K562 (cell line): ENCODE measurements around the gene PDLIM7. TPM values are rescaled to one million over a fixed set of nuclear protein-coding genes. Genes with fewer than 3 reads are reported as not detected.

Experiments
- BHLHE40 ChIP-seq: IDR thresholded peaks from 2 replicates; pipeline ENCODE4 v1.6.1; 2011; ENCODE audit warnings: low read length, improper control_type of control experiment
- BRD4 ChIP-seq: fragments of 200-600 bp; sonication (generic); IDR thresholded peaks from 2 replicates; pipeline ENCODE4 v1.6.1; 2017; ENCODE audit warnings: inconsistent platforms
- CBX5 ChIP-seq: IDR thresholded peaks from 2 replicates; pipeline ENCODE4 v1.6.1; 2014; ENCODE audit warnings: low read depth, borderline replicate concordance
- ELF1 ChIP-seq: fragments of 200-800 bp; sonication (Bioruptor generic); IDR thresholded peaks from 2 replicates; pipeline ENCODE4 v1.6.1; 2016; ENCODE audit warnings: missing genetic modification characterization, missing compliant biosample characterization
- ERF ChIP-seq: fragments of 450-650 bp; formaldehyde crosslinking; IDR thresholded peaks from 2 replicates; pipeline ENCODE4 v1.4.0; 2020; ENCODE audit warnings: mild to moderate bottlenecking, mixed read lengths
- JUN ChIP-seq, 2 experiments: sonication (generic) in 1 of 2; formaldehyde crosslinking in 1 of 2; IDR thresholded peaks; 2 replicates each; pipeline versions ENCODE4 v1.6.1 to v1.8.0; 2012 to 2022; ENCODE audit warnings: borderline replicate concordance in 2 of 2, mild to moderate bottlenecking in 2 of 2, improper control_type of control experiment in 1 of 2, low read depth in 1 of 2, low read length in 1 of 2, missing genetic modification reagents in 1 of 2
- MED1 ChIP-seq: sonication (generic); formaldehyde crosslinking; IDR thresholded peaks from 2 replicates; pipeline ENCODE4 v1.8.1; 2023; ENCODE audit warnings: missing genetic modification reagents, borderline replicate concordance
- POLR2AphosphoS5 ChIP-seq: IDR thresholded peaks from 2 replicates; pipeline ENCODE4 v1.6.1; 2011; ENCODE audit warnings: mild to moderate bottlenecking, low read depth, low read length, moderate library complexity; ENCODE audit not compliant: control insufficient read depth, insufficient read depth
- SOX6 ChIP-seq: fragments of 450-650 bp; IDR thresholded peaks from 2 replicates; pipeline ENCODE4 v1.6.1; 2014; ENCODE audit warnings: mild to moderate bottlenecking
- YY1 ChIP-seq, 3 experiments: IDR thresholded peaks; 2 replicates each; pipeline ENCODE4 v1.6.1; 2011; ENCODE audit warnings: low read length in 2 of 3, mild to moderate bottlenecking in 2 of 3, moderate library complexity in 2 of 3, borderline replicate concordance in 1 of 3, control low read depth in 1 of 3, low read depth in 1 of 3; ENCODE audit not compliant: insufficient read depth in 3 of 3, insufficient replicate concordance in 2 of 3, control insufficient read depth in 1 of 3, insufficient read length in 1 of 3; ENCODE audit errors: extremely low read depth in 1 of 3
- ZBED1 ChIP-seq: IDR thresholded peaks from 2 replicates; pipeline ENCODE4 v1.6.1; 2014
- ZNF77 ChIP-seq: fragments of 250-450 bp; sonication (Bioruptor Pico); IDR thresholded peaks from 2 replicates; pipeline ENCODE4 v1.5.0; 2020
- ZNF780A ChIP-seq: fragments of 250-450 bp; sonication (Bioruptor Pico); IDR thresholded peaks from 2 replicates; pipeline ENCODE4 v1.5.0; 2021; ENCODE audit warnings: mild to moderate bottlenecking
- polyA plus RNA-seq, 8 experiments: library from polyadenylated mRNA; depleted of rRNA in 4 of 8; stranded (reverse) in 5 of 8; unstranded in 3 of 8; fragments of >200 nt; fragmentation: Nextera tagmentation in 2 of 8; fragmentation: Illumina TruSeq in 1 of 8; extraction: Ambion mirVana in 2 of 8; extraction: Trizol in 1 of 8; gene quantifications; 2 replicates each; pipeline versions ENCODE4 v1.2.1 to v1.2.3, GENCODE V29; 2011 to 2014; ENCODE audit warnings: inconsistent platforms in 1 of 8, missing spikeins in 1 of 8
- total RNA-seq, 7 experiments: library from RNA; depleted of rRNA in 6 of 7; stranded (reverse); fragments of >200 nt in 6 of 7; fragmentation: Illumina TruSeq in 2 of 7; extraction: Trizol in 2 of 7; gene quantifications; 2 replicates each; pipeline versions ENCODE4 v1.2.1 to v1.2.3, GENCODE V29; 2011 to 2021; ENCODE audit warnings: low replicate concordance in 1 of 7
- TF ChIP-seq, protein P1 (sequence below), 2 experiments: fragments of 450-650 bp; formaldehyde crosslinking in 1 of 2; IDR thresholded peaks; 2 replicates each; pipeline versions ENCODE4 v1.4.0 to v1.6.1; 2014 to 2020; ENCODE audit warnings: mild to moderate bottlenecking in 2 of 2, borderline replicate concordance in 1 of 2, low read depth in 1 of 2

Gene PDLIM7
- total and polyA plus RNA-seq, 9 of the 15 experiments (the other 6 are each of a cell fraction or from before 2014, with no cell fraction given) = 2.1 to 124 (median 32.6) TPM

DNA sequence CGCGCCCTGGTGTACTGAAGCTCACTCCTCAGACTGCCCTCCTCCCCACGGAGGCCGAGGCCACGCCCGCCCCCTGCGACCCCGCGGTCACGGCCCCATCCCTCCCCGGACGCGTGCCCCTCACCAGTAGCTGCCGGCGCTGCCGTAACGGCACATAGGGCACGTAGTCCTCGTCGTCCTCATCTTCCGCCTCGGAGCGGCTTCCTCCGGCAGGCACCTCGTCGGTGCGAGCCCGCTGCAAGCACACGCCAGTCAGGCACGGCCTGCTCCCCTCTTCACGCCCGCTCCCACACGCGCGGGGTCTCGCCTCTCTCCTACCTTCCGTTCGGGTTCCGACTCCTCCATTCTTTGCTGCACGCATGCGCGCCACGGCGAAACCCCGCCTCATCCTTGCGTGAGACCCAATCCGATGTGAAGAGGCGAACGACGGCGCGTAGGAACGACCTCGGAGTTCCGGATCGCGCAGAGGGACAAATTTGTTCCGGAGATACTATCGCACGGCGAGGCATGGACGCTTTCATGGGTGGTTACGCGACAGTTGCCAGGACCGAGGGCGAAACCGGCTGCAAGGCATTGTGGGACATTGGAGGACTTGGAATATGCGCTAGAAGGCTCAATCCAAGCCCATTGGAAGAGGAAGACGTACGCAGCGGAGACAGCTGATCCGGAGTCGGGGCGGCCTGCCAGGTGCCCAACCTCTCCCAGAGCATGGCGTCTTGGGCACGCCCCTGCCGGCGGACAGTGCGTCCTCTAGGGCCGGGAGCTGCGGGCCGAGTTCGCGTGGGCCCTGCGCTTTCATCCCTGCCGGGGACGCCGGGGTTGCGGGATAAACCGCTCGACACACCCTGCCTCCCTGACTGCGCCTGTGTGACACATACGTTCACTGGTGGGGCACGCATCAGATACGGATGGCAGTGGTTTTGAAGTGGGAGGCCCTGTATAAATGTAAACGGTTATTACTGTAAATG is 19.5 kb upstream of the PDLIM7 start, which contains the start of gene DDX41 (continued):
- 0 out of 2 replicates have a peak, but pooled peaks have one; percentile 20 for TF ChIP-seq JUN (IDR thresholded peaks at IDR 0.05; ENCODE audit: borderline replicate concordance, low read depth, low read length)
- TF ChIP-seq JUN (CRISPR knock-in tag; IDR thresholded peaks at IDR 0.05; ENCODE audit: borderline replicate concordance) = no peak
- TF ChIP-seq BHLHE40 = no peak
- peak; percentile 77 for TF ChIP-seq ELF1 (tag)
- no peak for TF ChIP-seq BRD4
- TF ChIP-seq, protein P1, sequence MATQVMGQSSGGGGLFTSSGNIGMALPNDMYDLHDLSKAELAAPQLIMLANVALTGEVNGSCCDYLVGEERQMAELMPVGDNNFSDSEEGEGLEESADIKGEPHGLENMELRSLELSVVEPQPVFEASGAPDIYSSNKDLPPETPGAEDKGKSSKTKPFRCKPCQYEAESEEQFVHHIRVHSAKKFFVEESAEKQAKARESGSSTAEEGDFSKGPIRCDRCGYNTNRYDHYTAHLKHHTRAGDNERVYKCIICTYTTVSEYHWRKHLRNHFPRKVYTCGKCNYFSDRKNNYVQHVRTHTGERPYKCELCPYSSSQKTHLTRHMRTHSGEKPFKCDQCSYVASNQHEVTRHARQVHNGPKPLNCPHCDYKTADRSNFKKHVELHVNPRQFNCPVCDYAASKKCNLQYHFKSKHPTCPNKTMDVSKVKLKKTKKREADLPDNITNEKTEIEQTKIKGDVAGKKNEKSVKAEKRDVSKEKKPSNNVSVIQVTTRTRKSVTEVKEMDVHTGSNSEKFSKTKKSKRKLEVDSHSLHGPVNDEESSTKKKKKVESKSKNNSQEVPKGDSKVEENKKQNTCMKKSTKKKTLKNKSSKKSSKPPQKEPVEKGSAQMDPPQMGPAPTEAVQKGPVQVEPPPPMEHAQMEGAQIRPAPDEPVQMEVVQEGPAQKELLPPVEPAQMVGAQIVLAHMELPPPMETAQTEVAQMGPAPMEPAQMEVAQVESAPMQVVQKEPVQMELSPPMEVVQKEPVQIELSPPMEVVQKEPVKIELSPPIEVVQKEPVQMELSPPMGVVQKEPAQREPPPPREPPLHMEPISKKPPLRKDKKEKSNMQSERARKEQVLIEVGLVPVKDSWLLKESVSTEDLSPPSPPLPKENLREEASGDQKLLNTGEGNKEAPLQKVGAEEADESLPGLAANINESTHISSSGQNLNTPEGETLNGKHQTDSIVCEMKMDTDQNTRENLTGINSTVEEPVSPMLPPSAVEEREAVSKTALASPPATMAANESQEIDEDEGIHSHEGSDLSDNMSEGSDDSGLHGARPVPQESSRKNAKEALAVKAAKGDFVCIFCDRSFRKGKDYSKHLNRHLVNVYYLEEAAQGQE (IDR thresholded peaks at IDR 0.05; ENCODE audit: borderline replicate concordance) = no peak
- TF ChIP-seq, protein P1 (CRISPR knock-in tag; IDR thresholded peaks at IDR 0.05; ENCODE audit: low read depth) = 0 out of 2 replicates have a peak, but pooled peaks have one; percentile 29
- TF ChIP-seq MED1 (CRISPR knock-in tag) = no peak
- peak in 2 of 3 experiments; percentile 56 to 81 for TF ChIP-seq YY1 (IDR thresholded peaks at IDR 0.05; ENCODE audit: borderline replicate concordance in 1 of 3, control insufficient read depth in 1 of 3, extremely low read depth in 1 of 3, insufficient read depth in 3 of 3, insufficient read length in 1 of 3, insufficient replicate concordance in 2 of 3, low read depth in 1 of 3, low read length in 2 of 3)
- no peak for TF ChIP-seq ZNF780A
- peak; percentile 91 for TF ChIP-seq ERF (CRISPR knock-in tag)
- TF ChIP-seq CBX5 = no peak
- peak; percentile 50; the same call in 1 of the 2 replicates for TF ChIP-seq POLR2AphosphoS5
- TF ChIP-seq ZNF77 (CRISPR knock-in tag) = no peak
- peak; percentile 73; the same call in 1 of the 2 replicates for TF ChIP-seq SOX6
- peak; percentile 29; the same call in 1 of the 2 replicates for TF ChIP-seq ZBED1
